Fibroblast of lung (primary cell): ENCODE measurements around the gene CNIH1. TPM values are rescaled to one million over a fixed set of nuclear protein-coding genes. Genes with fewer than 3 reads are reported as not detected.

Source experiments
- DNase-seq, 2 donors: peaks; one replicate each; pipeline versions ENCODE4 v3.0.0 to v3.0.0-alpha.2; 2010; ENCODE audit warnings: low read depth in 2 of 2
- H2AFZ ChIP-seq: 2 replicates; pipeline ENCODE4 v1.5.1; 2012; ENCODE audit warnings: low read length, control low read depth, inconsistent platforms
- H3K27ac ChIP-seq: 2 replicates; pipeline ENCODE4 v1.5.1; 2011; ENCODE audit warnings: low read length, control low read depth; ENCODE audit not compliant: insufficient read depth
- H3K27me3 ChIP-seq: 2 replicates; pipeline ENCODE4 v1.5.1; 2011; ENCODE audit warnings: mild to moderate bottlenecking, low read length; ENCODE audit not compliant: control insufficient read depth, insufficient read depth
- H3K36me3 ChIP-seq: 2 replicates; pipeline ENCODE4 v1.5.1; 2011; ENCODE audit warnings: low read length; ENCODE audit not compliant: control insufficient read depth, insufficient read depth
- H3K4me1 ChIP-seq: 2 replicates; pipeline ENCODE4 v1.5.1; 2011; ENCODE audit warnings: low read length; ENCODE audit not compliant: control insufficient read depth, insufficient read depth; ENCODE audit errors: extremely low read depth
- H3K4me2 ChIP-seq: 2 replicates; pipeline ENCODE4 v1.5.1; 2011; ENCODE audit warnings: low read length, control low read depth; ENCODE audit not compliant: insufficient read depth; ENCODE audit errors: extremely low read depth
- H3K4me3 ChIP-seq, 4 experiments: fragments of 200-600 bp in 1 of 4; sonication (generic) in 1 of 4; replicated peaks in 1 of 4; 2 replicates each; pipeline ENCODE4 v1.5.1; 2011 to 2016; ENCODE audit warnings: low read length in 4 of 4, low read depth in 3 of 4, mild to moderate bottlenecking in 3 of 4, control low read depth in 2 of 4, inconsistent platforms in 1 of 4, mixed read lengths in 1 of 4; ENCODE audit not compliant: insufficient read depth in 1 of 4; ENCODE audit errors: control extremely low read depth in 1 of 4
- H3K79me2 ChIP-seq: 2 replicates; pipeline ENCODE4 v1.5.1; 2012; ENCODE audit warnings: mild to moderate bottlenecking, low read length, inconsistent platforms; ENCODE audit not compliant: control insufficient read depth, insufficient read depth
- H3K9ac ChIP-seq: 2 replicates; pipeline ENCODE4 v1.5.1; 2011; ENCODE audit warnings: mild to moderate bottlenecking, low read length, control low read depth; ENCODE audit not compliant: insufficient read depth
- H3K9me3 ChIP-seq: 2 replicates; pipeline ENCODE4 v1.5.1; 2012; ENCODE audit warnings: low read depth, low read length; ENCODE audit not compliant: control insufficient read depth, insufficient read depth
- H4K20me1 ChIP-seq: 2 replicates; pipeline ENCODE4 v1.5.1; 2011; ENCODE audit warnings: low read length; ENCODE audit not compliant: control insufficient read depth, insufficient read depth; ENCODE audit errors: extremely low read depth
- CTCF ChIP-seq, 2 donors: IDR thresholded peaks in 1 of 2; conservative IDR thresholded peaks in 1 of 2; 1 replicate in 1 of 2; 2 replicates in 1 of 2; pipeline ENCODE4 v1.5.1; 2011 to 2012; ENCODE audit warnings: low read length in 2 of 2, control low read depth in 1 of 2, inconsistent platforms in 1 of 2, low read depth in 1 of 2, mild to moderate bottlenecking in 1 of 2
- EZH2 ChIP-seq: IDR thresholded peaks from 2 replicates; pipeline ENCODE4 v1.5.1; 2012; ENCODE audit warnings: low read length, control low read depth, mild to moderate bottlenecking; ENCODE audit errors: missing control alignments
- polyA plus RNA-seq, 2 donors: library from polyadenylated mRNA; depleted of rRNA in 1 of 2; stranded (reverse) in 1 of 2; unstranded in 1 of 2; fragments of >200 nt; gene quantifications; 2 replicates each; pipeline ENCODE4 v1.2.1, GENCODE V29; 2011 to 2012; ENCODE audit warnings: missing spikeins in 1 of 2
- total RNA-seq: library from RNA; depleted of rRNA; stranded (reverse); fragments of >200 nt; gene quantifications from 2 replicates; pipeline ENCODE4 v1.2.1, GENCODE V29; 2014

CNIH1 gene
- total and polyA plus RNA-seq, 2 donors (not counting 1 experiment from before 2014, with no cell fraction given) = 109 to 301 TPM

- Histone ChIP-seq H3K9ac (no peak overlapping the region), H2AFZ (no peak overlapping the region), H3K27ac (no peak overlapping the region), H4K20me1 (no peaks in the 10 kb centered on the region), H3K9me3 (no peaks in the 10 kb centered on the region), H3K36me3 (peaks cover 4% of the 10 kb centered on the region), H3K4me2 (no peak overlapping the region), H3K79me2 (peaks cover 5% of the 10 kb centered on the region), H3K4me1 (no peaks in the 10 kb centered on the region), H3K4me3 (no peak overlapping the region), H3K27me3 (no peaks in the 10 kb centered on the region)
- no peak for DNase-seq
- TF ChIP-seq CTCF (conservative IDR thresholded peaks at IDR 0.05 in 1 of 2, IDR thresholded peaks at IDR 0.05 in 1 of 2; ENCODE audit: low read depth in 1 of 2, low read length in 2 of 2) (no peak), EZH2 (no peak)
These were observed 15.5 kb downstream of the CNIH1 start for GRCh38 chr14:54425537-54426274.

DNA sequence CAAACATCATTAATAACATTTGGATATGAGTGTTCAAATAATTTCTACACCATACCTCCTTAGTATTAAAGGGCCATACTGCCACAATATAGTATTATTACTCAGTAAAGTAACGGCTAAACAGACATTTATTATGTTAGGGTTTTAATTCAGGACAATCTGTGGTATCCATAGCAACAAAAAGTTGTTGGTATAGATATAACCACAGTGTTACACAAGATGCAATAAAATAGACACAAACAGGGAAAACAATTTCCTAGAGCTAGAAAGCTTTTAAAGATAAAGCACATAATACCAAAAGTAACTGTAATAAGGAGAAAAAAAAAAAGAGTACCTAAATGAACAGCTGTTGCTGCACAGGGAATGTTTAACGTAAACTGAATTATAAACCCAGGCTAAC, 16.1 kb downstream of the CNIH1 start:
- H3K9ac ChIP-seq = no peak overlapping the region
- DNase-seq = no peak
- no peak overlapping the region for H3K27ac ChIP-seq
- no peak overlapping the region for H3K4me3 ChIP-seq
- H3K36me3 ChIP-seq = peaks cover 4% of the 10 kb centered on the region
- H3K4me1 ChIP-seq = no peaks in the 10 kb centered on the region
- H2AFZ ChIP-seq = no peak overlapping the region
- H3K79me2 ChIP-seq = peaks cover 2% of the 10 kb centered on the region
- no peak overlapping the region for H3K4me2 ChIP-seq
- no peaks in the 10 kb centered on the region for H3K9me3 ChIP-seq
- H4K20me1 ChIP-seq = no peaks in the 10 kb centered on the region
- H3K27me3 ChIP-seq = no peaks in the 10 kb centered on the region
- TF ChIP-seq CTCF (conservative IDR thresholded peaks at IDR 0.05 in 1 of 2, IDR thresholded peaks at IDR 0.05 in 1 of 2; ENCODE audit: low read depth in 1 of 2, low read length in 2 of 2) = no peak
- TF ChIP-seq EZH2 = no peak

DNA sequence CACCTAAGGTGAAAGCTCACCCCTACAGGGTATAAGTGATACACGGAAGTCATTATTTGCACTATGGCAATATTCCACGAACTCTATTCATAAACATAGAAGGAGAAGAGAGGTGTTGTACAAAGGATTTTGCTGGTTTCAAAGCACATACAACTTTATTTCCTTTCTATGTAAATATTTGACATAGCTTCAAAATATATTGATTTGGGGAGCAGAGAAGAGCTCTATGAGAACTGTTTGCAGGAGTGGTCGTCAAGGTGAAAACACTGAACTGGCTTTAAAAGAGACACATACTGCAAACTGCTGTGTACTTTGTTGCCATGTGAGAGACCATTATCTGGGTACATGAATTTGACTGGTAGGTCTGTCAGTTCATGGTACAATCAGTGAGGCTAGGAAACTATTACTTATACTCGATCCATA, 16.7 kb downstream of the CNIH1 start:
- Histone ChIP-seq H3K9ac (no peak overlapping the region), H3K79me2 (no peaks in the 10 kb centered on the region), H2AFZ (no peak overlapping the region), H3K27ac (no peak overlapping the region), H3K36me3 (peaks cover 2% of the 10 kb centered on the region), H3K4me3 (no peak overlapping the region), H4K20me1 (no peaks in the 10 kb centered on the region), H3K4me1 (no peaks in the 10 kb centered on the region), H3K9me3 (no peaks in the 10 kb centered on the region), H3K27me3 (no peaks in the 10 kb centered on the region), H3K4me2 (no peak overlapping the region)
- TF ChIP-seq CTCF (conservative IDR thresholded peaks at IDR 0.05 in 1 of 2, IDR thresholded peaks at IDR 0.05 in 1 of 2; ENCODE audit: low read depth in 1 of 2, low read length in 2 of 2) (no peak), EZH2 (no peak)
- DNase-seq = no peak
